ENCODE data around the gene ARL6IP4.

The ARL6IP4 gene

DNA sequence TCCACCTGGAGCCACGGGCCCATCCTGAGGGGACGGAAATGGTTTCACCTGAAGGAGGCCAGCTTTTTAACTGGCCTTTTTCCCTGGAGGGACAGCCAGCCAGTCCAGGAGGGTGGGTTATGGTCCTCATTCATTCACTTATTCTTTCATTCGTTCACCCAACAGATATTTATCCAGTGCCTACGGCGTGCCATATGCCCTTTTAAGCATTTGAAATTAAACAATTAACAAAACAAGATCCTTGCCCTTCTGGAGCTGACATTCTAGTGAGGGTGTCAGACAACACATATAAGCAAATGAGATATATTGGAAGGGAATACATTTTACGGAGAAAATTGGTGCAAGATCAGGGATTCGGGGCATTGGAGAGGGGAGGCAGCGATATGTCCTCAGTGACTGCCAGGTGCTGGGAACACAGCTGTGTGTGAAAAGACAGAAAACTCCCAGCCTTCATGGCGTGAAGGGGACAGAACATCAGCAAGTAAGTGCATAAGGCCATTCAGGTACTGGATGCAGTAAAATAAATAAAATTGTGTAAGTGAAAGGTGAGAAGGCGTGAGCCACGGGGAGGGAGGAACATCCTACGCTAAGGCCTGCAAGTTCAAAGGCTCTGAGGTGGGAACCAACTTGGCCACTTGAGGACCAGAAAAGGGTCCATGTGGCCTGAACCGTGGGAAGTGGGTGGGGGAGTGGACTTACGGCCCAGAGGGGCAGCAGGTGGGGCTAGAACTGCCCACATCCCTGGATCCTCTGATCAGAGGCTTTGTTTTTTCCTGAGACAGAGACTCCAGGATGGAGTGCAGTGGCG, 13.5 kb upstream of the ARL6IP4 start:
- ChIA-PET POLR2A (interaction anchor here (0.5 to 2.6 kb wide), 12 partner anchors 9 to 686 kb away, joined by 3 to 36 read pairs (median 4); partner anchors contain the start of genes ARL6IP4, MPHOSPH9, MTRFR and OGFOD2), CTCF (interaction anchor here (0.6 to 1.2 kb wide), 2 partner anchors 14 to 106 kb away, joined by 3 to 5 read pairs; no protein-coding TSS in a partner anchor)
- no peak overlapping the region for H3K4me3 ChIP-seq (ENCODE audit: low read depth, low read length)

DNA sequence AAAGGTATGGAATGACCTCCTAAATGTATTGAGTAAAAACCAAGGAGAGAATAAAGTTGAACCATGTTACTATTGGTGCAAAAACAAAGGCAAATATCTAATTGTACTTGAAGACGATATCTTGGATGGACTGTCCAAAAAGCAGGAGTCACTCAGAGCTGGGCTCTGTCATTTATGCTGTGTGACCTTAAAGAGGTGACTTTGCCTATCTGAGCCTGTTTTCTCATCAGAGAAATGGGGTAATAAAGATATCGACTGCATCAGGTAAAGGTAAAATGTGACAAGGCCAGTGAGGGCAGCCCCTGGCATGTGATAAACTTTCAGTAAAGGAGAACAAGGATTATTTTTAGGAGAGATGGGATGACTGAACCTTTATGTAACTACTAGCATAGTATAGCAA, 12.4 kb upstream of the ARL6IP4 start:
- Histone ChIP-seq H3K4me1 (ENCODE audit: control insufficient read depth, insufficient read depth, low read length) (peaks cover 7% of the 10 kb centered on the region), H3K36me3 (ENCODE audit: control insufficient read depth in 2 of 2, insufficient read depth in 1 of 2, low read length in 2 of 2) (no peaks in the 10 kb centered on the region), H3K4me3 (ENCODE audit: low read depth, low read length) (no peak overlapping the region), H3K9me3 (ENCODE audit: control insufficient read depth, insufficient read depth, low read depth, low read length) (no peaks in the 10 kb centered on the region), H3K27ac (ENCODE audit: extremely low read depth, low read depth, low read length) (no peak overlapping the region)
- ChIA-PET CTCF (no interaction called here), POLR2A (interaction anchor here (0.7 kb wide), 2 partner anchors 8 to 12 kb away, joined by 4 to 10 read pairs; no protein-coding TSS in a partner anchor)
- TF ChIP-seq ZNF768 (tag by site-specific recombination; IDR thresholded peaks at IDR 0.05) (0 out of 2 replicates have a peak, but pooled peaks have one; percentile 54), ZSCAN23 (tag by site-specific recombination; IDR thresholded peaks at IDR 0.05) (no peak), TRIM28 (IDR thresholded peaks at IDR 0.05; ENCODE audit: borderline replicate concordance, low read length) (no peak)
- TF ChIP-seq, protein P1, sequence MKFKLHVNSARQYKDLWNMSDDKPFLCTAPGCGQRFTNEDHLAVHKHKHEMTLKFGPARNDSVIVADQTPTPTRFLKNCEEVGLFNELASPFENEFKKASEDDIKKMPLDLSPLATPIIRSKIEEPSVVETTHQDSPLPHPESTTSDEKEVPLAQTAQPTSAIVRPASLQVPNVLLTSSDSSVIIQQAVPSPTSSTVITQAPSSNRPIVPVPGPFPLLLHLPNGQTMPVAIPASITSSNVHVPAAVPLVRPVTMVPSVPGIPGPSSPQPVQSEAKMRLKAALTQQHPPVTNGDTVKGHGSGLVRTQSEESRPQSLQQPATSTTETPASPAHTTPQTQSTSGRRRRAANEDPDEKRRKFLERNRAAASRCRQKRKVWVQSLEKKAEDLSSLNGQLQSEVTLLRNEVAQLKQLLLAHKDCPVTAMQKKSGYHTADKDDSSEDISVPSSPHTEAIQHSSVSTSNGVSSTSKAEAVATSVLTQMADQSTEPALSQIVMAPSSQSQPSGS (tag by site-specific recombination; IDR thresholded peaks at IDR 0.05; ENCODE audit: low read depth): no peak

More for the DNA sequence above, 13.5 kb upstream of the ARL6IP4 start:
- H3K4me1 ChIP-seq (ENCODE audit: control insufficient read depth, insufficient read depth, low read length): peaks cover 7% of the 10 kb centered on the region
- no peaks in the 10 kb centered on the region for H3K9me3 ChIP-seq (ENCODE audit: control insufficient read depth, insufficient read depth, low read depth, low read length)
- no peaks in the 10 kb centered on the region for H3K36me3 ChIP-seq (ENCODE audit: control insufficient read depth in 2 of 2, insufficient read depth in 1 of 2, low read length in 2 of 2)
- no peak overlapping the region for H3K27ac ChIP-seq (ENCODE audit: extremely low read depth, low read depth, low read length)
- TF ChIP-seq ZNF350 (tag by site-specific recombination; IDR thresholded peaks at IDR 0.05) (no peak), FEZF1 (tag by site-specific recombination; IDR thresholded peaks at IDR 0.05) (no peak), KLF16 (tag by site-specific recombination; IDR thresholded peaks at IDR 0.05) (no peak), SP2 (tag by site-specific recombination; IDR thresholded peaks at IDR 0.05) (0 out of 2 replicates have a peak, but pooled peaks have one; percentile 6), EGR2 (tag by site-specific recombination; IDR thresholded peaks at IDR 0.05; ENCODE audit: low read depth) (peak; percentile 78), ZNF248 (tag by site-specific recombination; IDR thresholded peaks at IDR 0.05) (no peak), ZFHX2 (tag by site-specific recombination; conservative IDR thresholded peaks at IDR 0.05) (peak; percentile 55), SP3 (tag by site-specific recombination; IDR thresholded peaks at IDR 0.05) (0 out of 2 replicates have a peak, but pooled peaks have one; percentile 1), ZNF24 (tag by site-specific recombination; IDR thresholded peaks at IDR 0.05) (0 out of 2 replicates have a peak, but pooled peaks have one; percentile 51), ZNF677 (tag by site-specific recombination; IDR thresholded peaks at IDR 0.05) (no peak), ZNF324 (tag by site-specific recombination; IDR thresholded peaks at IDR 0.05) (no peak), ZNF335 (tag by site-specific recombination; conservative IDR thresholded peaks at IDR 0.05) (no peak), MEIS1 (CRISPR knock-in tag; IDR thresholded peaks at IDR 0.05; ENCODE audit: borderline replicate concordance) (no peak), ZNF707 (tag by site-specific recombination; IDR thresholded peaks at IDR 0.05) (no peak), OSR2 (tag by site-specific recombination; IDR thresholded peaks at IDR 0.05) (no peak), ZBTB7A (tag by site-specific recombination; IDR thresholded peaks at IDR 0.05; ENCODE audit: low read depth) (no peak), ZNF626 (tag by site-specific recombination; IDR thresholded peaks at IDR 0.05) (no peak), ZNF112 (tag by site-specific recombination; IDR thresholded peaks at IDR 0.05) (no peak)
- TF ChIP-seq, protein P2, sequence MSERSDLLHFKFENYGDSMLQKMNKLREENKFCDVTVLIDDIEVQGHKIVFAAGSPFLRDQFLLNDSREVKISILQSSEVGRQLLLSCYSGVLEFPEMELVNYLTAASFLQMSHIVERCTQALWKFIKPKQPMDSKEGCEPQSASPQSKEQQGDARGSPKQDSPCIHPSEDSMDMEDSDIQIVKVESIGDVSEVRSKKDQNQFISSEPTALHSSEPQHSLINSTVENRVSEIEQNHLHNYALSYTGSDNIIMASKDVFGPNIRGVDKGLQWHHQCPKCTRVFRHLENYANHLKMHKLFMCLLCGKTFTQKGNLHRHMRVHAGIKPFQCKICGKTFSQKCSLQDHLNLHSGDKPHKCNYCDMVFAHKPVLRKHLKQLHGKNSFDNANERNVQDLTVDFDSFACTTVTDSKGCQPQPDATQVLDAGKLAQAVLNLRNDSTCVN (tag by site-specific recombination; optimal IDR thresholded peaks at IDR 0.05): no peak
- TF ChIP-seq, protein P3, sequence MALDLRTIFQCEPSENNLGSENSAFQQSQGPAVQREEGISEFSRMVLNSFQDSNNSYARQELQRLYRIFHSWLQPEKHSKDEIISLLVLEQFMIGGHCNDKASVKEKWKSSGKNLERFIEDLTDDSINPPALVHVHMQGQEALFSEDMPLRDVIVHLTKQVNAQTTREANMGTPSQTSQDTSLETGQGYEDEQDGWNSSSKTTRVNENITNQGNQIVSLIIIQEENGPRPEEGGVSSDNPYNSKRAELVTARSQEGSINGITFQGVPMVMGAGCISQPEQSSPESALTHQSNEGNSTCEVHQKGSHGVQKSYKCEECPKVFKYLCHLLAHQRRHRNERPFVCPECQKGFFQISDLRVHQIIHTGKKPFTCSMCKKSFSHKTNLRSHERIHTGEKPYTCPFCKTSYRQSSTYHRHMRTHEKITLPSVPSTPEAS (tag by site-specific recombination; IDR thresholded peaks at IDR 0.05): no peak
- TF ChIP-seq, protein P4, sequence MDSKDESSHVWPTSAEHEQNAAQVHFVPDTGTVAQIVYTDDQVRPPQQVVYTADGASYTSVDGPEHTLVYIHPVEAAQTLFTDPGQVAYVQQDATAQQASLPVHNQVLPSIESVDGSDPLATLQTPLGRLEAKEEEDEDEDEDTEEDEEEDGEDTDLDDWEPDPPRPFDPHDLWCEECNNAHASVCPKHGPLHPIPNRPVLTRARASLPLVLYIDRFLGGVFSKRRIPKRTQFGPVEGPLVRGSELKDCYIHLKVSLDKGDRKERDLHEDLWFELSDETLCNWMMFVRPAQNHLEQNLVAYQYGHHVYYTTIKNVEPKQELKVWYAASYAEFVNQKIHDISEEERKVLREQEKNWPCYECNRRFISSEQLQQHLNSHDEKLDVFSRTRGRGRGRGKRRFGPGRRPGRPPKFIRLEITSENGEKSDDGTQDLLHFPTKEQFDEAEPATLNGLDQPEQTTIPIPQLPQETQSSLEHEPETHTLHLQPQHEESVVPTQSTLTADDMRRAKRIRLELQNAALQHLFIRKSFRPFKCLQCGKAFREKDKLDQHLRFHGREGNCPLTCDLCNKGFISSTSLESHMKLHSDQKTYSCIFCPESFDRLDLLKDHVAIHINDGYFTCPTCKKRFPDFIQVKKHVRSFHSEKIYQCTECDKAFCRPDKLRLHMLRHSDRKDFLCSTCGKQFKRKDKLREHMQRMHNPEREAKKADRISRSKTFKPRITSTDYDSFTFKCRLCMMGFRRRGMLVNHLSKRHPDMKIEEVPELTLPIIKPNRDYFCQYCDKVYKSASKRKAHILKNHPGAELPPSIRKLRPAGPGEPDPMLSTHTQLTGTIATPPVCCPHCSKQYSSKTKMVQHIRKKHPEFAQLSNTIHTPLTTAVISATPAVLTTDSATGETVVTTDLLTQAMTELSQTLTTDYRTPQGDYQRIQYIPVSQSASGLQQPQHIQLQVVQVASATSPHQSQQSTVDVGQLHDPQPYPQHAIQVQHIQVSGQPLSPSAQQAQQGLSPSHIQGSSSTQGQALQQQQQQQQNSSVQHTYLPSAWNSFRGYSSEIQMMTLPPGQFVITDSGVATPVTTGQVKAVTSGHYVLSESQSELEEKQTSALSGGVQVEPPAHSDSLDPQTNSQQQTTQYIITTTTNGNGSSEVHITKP (tag by site-specific recombination; IDR thresholded peaks at IDR 0.05): no peak
- TF ChIP-seq, protein P5, sequence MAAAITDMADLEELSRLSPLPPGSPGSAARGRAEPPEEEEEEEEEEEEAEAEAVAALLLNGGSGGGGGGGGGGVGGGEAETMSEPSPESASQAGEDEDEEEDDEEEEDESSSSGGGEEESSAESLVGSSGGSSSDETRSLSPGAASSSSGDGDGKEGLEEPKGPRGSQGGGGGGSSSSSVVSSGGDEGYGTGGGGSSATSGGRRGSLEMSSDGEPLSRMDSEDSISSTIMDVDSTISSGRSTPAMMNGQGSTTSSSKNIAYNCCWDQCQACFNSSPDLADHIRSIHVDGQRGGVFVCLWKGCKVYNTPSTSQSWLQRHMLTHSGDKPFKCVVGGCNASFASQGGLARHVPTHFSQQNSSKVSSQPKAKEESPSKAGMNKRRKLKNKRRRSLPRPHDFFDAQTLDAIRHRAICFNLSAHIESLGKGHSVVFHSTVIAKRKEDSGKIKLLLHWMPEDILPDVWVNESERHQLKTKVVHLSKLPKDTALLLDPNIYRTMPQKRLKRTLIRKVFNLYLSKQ (tag by site-specific recombination; IDR thresholded peaks at IDR 0.05; ENCODE audit: borderline replicate concordance): no peak
